ENCODE data around the gene FGFR1OP2. TPM values are rescaled to one million over a fixed set of nuclear protein-coding genes. Genes with fewer than 3 reads are reported as not detected.
"Not testable (repeated sequence)": the region's sequence is repeated elsewhere in the genome, so short reads cannot be mapped to it uniquely, and the experiment has no call there.

The FGFR1OP2 gene
- total RNA-seq, 1 donor from 2014 or later, result 20.3 TPM

GRCh38 chr12:26948309-26948708 is 10.0 kb downstream of the FGFR1OP2 start:
- no peak for ATAC-seq

- ATAC-seq, result no peak
Measured at GRCh38 chr12:26953447-26953846, 15.2 kb downstream of the FGFR1OP2 start.

- no peak for ATAC-seq
Measured at GRCh38 chr12:26954027-26954426, 15.8 kb downstream of the FGFR1OP2 start.

- not testable (repeated sequence) for ATAC-seq
Measured at GRCh38 chr12:26961391-26961790, 23.1 kb downstream of the FGFR1OP2 start.

GRCh38 chr12:26961803-26962202 is 23.5 kb downstream of the FGFR1OP2 start:
- ATAC-seq, result no peak

- ATAC-seq, result no peak
Measured at GRCh38 chr12:26963413-26963812, 25.1 kb downstream of the FGFR1OP2 start.

- no peak for ATAC-seq
Measured at GRCh38 chr12:26966842-26967241, 28.6 kb downstream of the FGFR1OP2 start.

- ATAC-seq, result no peak
Measured at GRCh38 chr12:26970136-26970535, 31.9 kb downstream of the FGFR1OP2 start.

GRCh38 chr12:26971963-26972362 is 33.7 kb downstream of the FGFR1OP2 start:
- no peak for ATAC-seq

- ATAC-seq, result peak; percentile 71
Measured at GRCh38 chr12:26976687-26977086, 38.4 kb downstream of the FGFR1OP2 start.

GRCh38 chr12:26978801-26979200 is 40.5 kb downstream of the FGFR1OP2 start:
- no peak for ATAC-seq

- ATAC-seq, result no peak
Measured at GRCh38 chr12:26979733-26980132, 41.5 kb downstream of the FGFR1OP2 start.

- no peak for ATAC-seq
Measured at GRCh38 chr12:26982866-26983265, 44.6 kb downstream of the FGFR1OP2 start.

- ATAC-seq, result no peak
Measured at GRCh38 chr12:26987634-26988424, 49.6 kb downstream of the FGFR1OP2 start.

GRCh38 chr12:26988703-26989102 is 50.4 kb downstream of the FGFR1OP2 start:
- no peak for ATAC-seq

GRCh38 chr12:26989873-26990272 is 51.6 kb downstream of the FGFR1OP2 start:
- ATAC-seq, result no peak

- ATAC-seq, result no peak
Measured at GRCh38 chr12:26991826-26992225, 53.6 kb downstream of the FGFR1OP2 start.

GRCh38 chr12:26994109-26994508 is 55.8 kb downstream of the FGFR1OP2 start:
- no peak for ATAC-seq

GRCh38 chr12:26995706-26996105 is 57.4 kb downstream of the FGFR1OP2 start:
- no peak for ATAC-seq

- ATAC-seq, result no peak
Measured at GRCh38 chr12:26997003-26997402, 58.7 kb downstream of the FGFR1OP2 start.

- ATAC-seq, result no peak
Measured at GRCh38 chr12:27000961-27001360, 62.7 kb downstream of the FGFR1OP2 start.

GRCh38 chr12:27001663-27002062 is 63.4 kb downstream of the FGFR1OP2 start:
- no peak for ATAC-seq

GRCh38 chr12:27002141-27002540 is 63.9 kb downstream of the FGFR1OP2 start:
- ATAC-seq, result no peak

Data from esophagus mucosa (tissue), 1 donor.